ENCODE results near the gene AIG1. TPM values are rescaled to one million over a fixed set of nuclear protein-coding genes. Genes with fewer than 3 reads are reported as not detected.

Gene AIG1
- total RNA-seq, 1 donor from 2014 or later = 7.2 TPM

- intact Hi-C loops (cut with micrococcal nuclease) = no loop called here
- ChIA-PET CTCF (no interaction called here), POLR2A (no interaction called here)
- ATAC-seq (ENCODE audit: low read depth) (no peak), DNase-seq (no peak)
- H3K36me3 Mint-ChIP-seq (ENCODE audit: low read depth) = no peaks in the 10 kb centered on the region
- H3K9me3 Mint-ChIP-seq = no peaks in the 10 kb centered on the region
- H3K27me3 Mint-ChIP-seq = no peaks in the 10 kb centered on the region
- no peak for TF ChIP-seq CTCF (IDR thresholded peaks at IDR 0.05)
- no peaks in the 10 kb centered on the region for H3K4me1 Mint-ChIP-seq
- H3K27ac Mint-ChIP-seq = no peak overlapping the region
- H3K4me3 Mint-ChIP-seq = no peak overlapping the region
Measured at GRCh38 chr6:143197377-143197776, 136.7 kb downstream of the AIG1 start.

GRCh38 chr6:143198312-143198711 lies 137.6 kb downstream of the AIG1 start:
- no peak for TF ChIP-seq CTCF (IDR thresholded peaks at IDR 0.05)
- ChIA-PET POLR2A (no interaction called here), CTCF (no interaction called here)
- intact Hi-C loops (cut with micrococcal nuclease) = no loop called here
- ATAC-seq (ENCODE audit: low read depth) (no peak), DNase-seq (no peak)
- Mint-ChIP-seq H3K27ac (no peak overlapping the region), H3K4me1 (no peaks in the 10 kb centered on the region), H3K9me3 (no peaks in the 10 kb centered on the region), H3K4me3 (no peak overlapping the region), H3K36me3 (ENCODE audit: low read depth) (no peaks in the 10 kb centered on the region), H3K27me3 (no peaks in the 10 kb centered on the region)

GRCh38 chr6:143199291-143199690 lies 138.6 kb downstream of the AIG1 start:
- Mint-ChIP-seq H3K27me3 (no peaks in the 10 kb centered on the region), H3K36me3 (ENCODE audit: low read depth) (no peaks in the 10 kb centered on the region), H3K4me3 (no peak overlapping the region), H3K27ac (no peak overlapping the region), H3K4me1 (no peaks in the 10 kb centered on the region), H3K9me3 (no peaks in the 10 kb centered on the region)
- ChIA-PET POLR2A (no interaction called here), CTCF (no interaction called here)
- intact Hi-C loops (cut with micrococcal nuclease) = no loop called here
- no peak for ATAC-seq (ENCODE audit: low read depth)
- DNase-seq = no peak
- no peak for TF ChIP-seq CTCF (IDR thresholded peaks at IDR 0.05)

- no peak overlapping the region for H3K27ac Mint-ChIP-seq
- H3K4me1 Mint-ChIP-seq = no peaks in the 10 kb centered on the region
- no peaks in the 10 kb centered on the region for H3K9me3 Mint-ChIP-seq
- no peak overlapping the region for H3K4me3 Mint-ChIP-seq
- no peaks in the 10 kb centered on the region for H3K27me3 Mint-ChIP-seq
- ChIA-PET CTCF (no interaction called here), POLR2A (no interaction called here)
- DNase-seq (no peak), ATAC-seq (ENCODE audit: low read depth) (no peak)
- TF ChIP-seq CTCF (IDR thresholded peaks at IDR 0.05) = no peak
- H3K36me3 Mint-ChIP-seq (ENCODE audit: low read depth) = no peaks in the 10 kb centered on the region
- intact Hi-C loops (cut with micrococcal nuclease) = no loop called here
Measured at GRCh38 chr6:143200167-143200770, 139.6 kb downstream of the AIG1 start.

- H3K4me3 Mint-ChIP-seq = no peak overlapping the region
- H3K9me3 Mint-ChIP-seq = no peaks in the 10 kb centered on the region
- H3K36me3 Mint-ChIP-seq (ENCODE audit: low read depth) = no peaks in the 10 kb centered on the region
- no peak for DNase-seq
- ATAC-seq (ENCODE audit: low read depth) = no peak
- intact Hi-C loops (cut with micrococcal nuclease) = no loop called here
- CTCF ChIA-PET = no interaction called here
- no peak overlapping the region for H3K27ac Mint-ChIP-seq
- no peak for TF ChIP-seq CTCF (IDR thresholded peaks at IDR 0.05)
- no peaks in the 10 kb centered on the region for H3K4me1 Mint-ChIP-seq
- POLR2A ChIA-PET = no interaction called here
- H3K27me3 Mint-ChIP-seq = no peaks in the 10 kb centered on the region
Measured at GRCh38 chr6:143204045-143204444, 143.4 kb downstream of the AIG1 start.

Data from activated B cell treated with CpG ODN at 0.5 μM for 24 hours (primary cell).